GM18505 (cell line): ENCODE data around the gene RPL28.

Source experiments
- ATAC-seq: cut with Tn5 transposase; IDR thresholded peaks from one replicate; pipeline ENCODE4 v1.9.1; 2021; ENCODE audit not compliant: unreplicated experiment
- POLR2A ChIP-seq: IDR thresholded peaks from 4 replicates; pipeline ENCODE4 v1.6.1; 2011; ENCODE audit warnings: borderline replicate concordance; ENCODE audit not compliant: insufficient read depth, insufficient read length; ENCODE audit errors: extremely low read depth

Gene RPL28

DNA sequence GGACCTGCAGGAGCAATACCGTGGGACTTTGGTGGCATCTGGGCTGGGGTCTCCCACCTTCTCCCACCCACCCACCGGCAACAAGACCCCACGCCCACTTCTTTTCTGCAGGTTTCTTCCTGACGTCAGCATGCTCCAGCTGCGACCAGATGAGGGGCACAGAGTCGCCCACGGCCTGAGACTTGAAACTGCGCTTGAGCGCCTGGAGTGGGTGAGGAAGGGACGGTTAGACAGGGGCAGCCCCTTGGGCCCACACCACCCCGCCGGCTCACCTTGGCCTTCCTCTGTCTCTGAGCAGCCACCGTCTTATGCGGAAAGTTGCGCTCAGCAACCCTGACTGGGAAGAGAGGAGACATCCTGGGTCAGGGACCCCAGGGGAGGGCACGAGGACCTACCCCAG lies 24.8 kb upstream of the RPL28 start:
- no peak for TF ChIP-seq POLR2A
- no peak for ATAC-seq

DNA sequence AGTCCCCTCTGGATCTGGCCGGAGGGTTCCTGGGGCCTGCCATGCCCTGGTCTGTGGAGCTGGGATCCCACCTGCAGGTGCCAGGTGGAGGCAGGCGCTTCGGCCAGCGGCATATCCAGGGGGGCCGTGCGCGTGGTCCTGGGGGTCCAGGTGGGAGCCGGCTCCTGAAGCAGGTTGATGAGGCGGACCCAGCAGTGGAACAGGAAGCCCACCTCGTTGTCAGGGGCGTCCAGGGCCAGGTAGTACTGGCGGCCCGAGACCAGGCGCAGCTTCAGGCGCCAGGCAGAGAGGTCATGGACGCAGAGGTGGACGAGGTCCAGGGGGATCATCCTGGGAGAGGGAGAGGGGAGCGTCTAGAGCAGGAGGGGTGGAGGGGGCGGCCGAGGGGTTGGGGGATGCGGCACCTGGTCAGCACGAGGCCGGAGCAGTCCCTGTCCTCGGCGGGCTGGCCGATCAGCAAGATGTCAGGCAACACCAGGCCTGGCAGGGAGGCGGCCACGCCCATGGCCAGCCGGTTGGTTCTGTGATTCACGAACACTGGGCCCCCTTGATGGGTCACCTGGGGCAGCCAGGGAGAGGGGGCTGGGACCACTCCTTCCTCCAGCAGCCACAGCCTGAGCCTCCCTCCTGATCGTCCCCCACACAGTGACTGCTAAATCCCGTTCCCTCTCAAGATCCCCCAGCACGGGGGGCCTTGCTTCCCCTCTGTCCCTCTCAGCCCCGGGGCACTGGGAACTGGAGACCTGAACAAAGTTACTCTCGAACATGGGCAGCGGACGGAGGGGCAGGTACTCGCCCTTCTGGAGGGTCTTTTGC lies 23.4 kb upstream of the RPL28 start:
- no peak for TF ChIP-seq POLR2A
- no peak for ATAC-seq

DNA sequence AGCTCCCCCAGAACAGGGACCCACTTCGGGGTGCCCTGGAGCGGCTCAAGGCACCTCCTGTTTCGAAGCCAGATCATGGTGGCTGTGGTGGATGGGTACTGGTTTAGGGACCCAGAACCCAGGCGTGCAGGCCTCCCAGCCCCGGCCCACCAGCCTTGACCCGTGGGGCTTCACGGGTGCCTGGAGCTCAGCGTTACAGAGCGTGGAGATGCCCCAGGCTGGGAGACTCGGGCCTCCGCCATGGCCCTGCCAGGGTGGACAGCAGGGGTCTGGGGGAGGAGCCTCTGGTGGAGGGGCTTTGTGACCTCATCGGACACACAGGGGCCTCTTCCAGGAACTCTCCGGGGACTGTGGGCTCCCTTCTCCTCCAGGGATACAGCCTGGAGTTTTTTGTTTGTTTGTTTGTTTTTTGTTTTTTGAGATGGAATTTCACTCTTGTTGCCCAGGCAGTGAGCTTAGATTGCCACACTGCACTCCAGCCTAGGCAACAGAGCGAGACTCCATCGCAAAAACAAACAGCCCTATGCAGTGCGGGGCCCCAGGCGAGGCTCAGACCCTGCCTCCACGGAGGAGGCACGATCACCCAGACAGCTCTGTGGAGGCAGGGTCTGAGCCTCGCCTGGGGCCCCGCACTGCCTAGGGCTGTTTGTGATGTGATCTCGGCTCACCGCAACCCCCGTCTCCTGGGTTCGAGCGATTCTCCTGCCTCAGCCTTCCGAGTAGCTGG lies 22.6 kb upstream of the RPL28 start, which contains the start of gene GARIN5B:
TSS of gene GARIN5B (minus strand) at position 271 of the 727 bp plus-strand sequence. CDS start at position 77, 194 bp downstream.
- no peak for TF ChIP-seq POLR2A
- ATAC-seq = no peak

DNA sequence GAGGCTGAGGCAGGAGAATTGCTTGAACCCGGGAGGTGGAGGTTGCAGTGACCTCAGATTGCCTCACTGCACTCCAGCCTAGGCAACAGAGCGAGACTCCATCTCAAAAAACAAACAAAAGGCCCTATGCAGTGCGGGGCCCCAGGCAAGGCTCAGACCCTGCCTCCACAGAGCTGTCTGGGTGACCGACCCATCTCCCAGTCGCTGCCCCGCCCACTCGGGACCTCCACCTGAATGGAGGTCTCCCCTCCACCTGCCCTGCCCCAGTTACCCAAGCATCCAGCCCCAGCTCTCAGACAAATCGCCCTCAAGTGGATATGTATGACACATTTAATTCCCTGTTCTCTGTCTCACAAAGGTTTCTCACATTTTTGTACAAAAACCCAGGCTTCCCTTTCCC lies 20.5 kb upstream of the RPL28 start:
- ATAC-seq = no peak
- TF ChIP-seq POLR2A = no peak

DNA sequence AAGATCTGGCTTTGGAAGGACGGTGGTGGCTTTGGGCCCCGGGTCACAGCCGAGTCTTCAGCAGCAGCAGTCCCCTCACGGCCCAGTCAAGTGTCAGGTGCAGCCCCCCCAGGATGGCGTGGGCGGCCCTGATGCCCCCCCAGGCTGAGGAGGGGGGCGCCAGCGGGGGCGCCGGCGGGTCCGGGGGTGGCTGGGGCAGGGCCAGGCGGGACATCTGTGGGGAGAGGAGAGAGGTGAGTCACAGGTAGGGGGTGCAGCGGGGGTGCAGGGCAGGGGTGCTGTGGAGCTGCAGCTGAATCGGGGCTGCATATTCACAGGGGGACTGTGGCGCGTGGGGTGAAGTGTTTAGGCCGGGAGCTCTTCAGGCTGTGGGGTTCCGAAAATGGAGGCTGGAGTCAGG lies 19.8 kb upstream of the RPL28 start:
- no peak for ATAC-seq
- TF ChIP-seq POLR2A = no peak

DNA sequence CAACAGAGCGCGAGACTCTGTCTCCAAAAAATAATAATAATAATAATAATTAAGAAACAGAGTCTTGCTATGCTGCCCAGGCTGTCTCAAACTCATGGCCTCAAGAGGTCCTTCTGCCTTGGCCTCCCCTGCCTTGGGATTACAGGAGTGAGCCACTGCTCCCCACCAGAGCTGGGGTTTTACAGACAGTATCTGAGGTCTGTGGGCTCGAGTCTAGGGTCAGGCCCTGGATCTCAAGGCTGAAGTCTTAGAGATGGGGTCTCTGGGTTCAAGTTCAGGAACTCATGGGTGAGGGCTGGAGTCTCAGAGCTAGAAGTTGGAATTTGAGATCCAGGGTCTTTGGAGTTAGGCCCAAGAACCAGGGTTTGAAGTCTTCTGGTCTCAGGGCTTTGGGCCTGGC lies 18.9 kb upstream of the RPL28 start:
- no peak for ATAC-seq
- TF ChIP-seq POLR2A = no peak

DNA sequence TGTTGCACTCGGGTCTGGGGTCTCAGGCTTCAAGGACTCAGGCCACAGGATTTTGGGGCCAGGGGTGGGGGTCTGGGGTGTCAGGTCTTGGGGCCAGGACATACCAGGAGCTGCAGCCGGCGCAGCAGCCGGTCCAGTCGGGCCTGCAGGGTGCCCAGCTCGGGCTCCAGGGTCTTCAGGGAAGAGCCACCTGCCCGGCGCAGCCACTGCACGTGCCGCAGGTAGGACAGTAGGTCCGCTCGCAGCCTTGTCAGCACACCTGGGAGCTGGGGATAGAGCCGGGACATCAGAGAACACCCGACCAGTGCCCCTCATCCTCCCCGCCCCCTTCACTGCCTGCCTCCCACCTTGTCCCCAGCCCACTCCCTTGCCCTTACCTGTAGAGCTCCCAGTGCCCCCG lies 17.6 kb upstream of the RPL28 start:
- no peak for ATAC-seq
- TF ChIP-seq POLR2A = no peak

DNA sequence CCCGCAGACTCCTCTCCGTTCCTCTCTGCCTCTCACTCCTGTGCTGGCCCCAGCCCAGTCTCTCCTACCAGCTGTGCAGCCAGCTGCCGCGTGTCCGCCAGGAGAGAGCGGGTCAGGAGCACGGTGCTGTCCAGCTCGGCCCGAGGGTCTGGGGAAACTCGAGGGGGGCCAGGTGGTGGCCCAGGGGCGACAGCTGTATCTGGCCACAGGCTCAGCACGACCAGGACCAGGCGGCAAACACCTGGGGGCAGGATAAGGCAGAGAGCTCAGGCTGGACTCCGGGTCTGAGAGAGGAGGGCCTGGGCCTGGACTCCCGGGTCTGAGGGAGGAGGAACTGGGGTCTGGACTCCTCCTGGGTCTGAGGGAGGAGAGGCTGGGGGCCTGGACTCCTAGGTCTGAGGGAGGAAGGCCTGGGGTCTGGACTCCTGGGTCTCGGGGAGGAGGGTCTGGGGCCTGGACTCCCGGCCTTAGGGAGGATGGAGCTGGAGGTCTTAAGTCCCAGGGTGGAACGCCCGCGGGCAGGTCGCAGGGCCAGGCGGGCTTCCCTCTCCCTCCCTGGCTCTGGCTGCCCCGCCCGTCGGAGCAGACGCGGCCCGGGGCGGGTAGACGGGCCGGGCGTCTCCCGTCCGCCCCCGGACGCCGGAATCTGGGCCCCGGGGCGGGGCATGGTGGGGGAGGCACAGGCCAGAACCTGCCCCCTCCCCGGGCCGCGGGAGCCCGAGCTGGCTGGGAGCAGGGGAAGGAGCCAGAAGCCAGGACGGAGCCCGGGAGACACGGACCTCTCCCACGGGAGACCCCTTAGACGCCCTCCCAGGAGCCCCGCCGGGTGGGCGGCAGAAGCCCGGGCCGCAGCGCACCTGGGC lies 16.8 kb upstream of the RPL28 start:
- no peak for TF ChIP-seq POLR2A
- no peak for ATAC-seq

DNA sequence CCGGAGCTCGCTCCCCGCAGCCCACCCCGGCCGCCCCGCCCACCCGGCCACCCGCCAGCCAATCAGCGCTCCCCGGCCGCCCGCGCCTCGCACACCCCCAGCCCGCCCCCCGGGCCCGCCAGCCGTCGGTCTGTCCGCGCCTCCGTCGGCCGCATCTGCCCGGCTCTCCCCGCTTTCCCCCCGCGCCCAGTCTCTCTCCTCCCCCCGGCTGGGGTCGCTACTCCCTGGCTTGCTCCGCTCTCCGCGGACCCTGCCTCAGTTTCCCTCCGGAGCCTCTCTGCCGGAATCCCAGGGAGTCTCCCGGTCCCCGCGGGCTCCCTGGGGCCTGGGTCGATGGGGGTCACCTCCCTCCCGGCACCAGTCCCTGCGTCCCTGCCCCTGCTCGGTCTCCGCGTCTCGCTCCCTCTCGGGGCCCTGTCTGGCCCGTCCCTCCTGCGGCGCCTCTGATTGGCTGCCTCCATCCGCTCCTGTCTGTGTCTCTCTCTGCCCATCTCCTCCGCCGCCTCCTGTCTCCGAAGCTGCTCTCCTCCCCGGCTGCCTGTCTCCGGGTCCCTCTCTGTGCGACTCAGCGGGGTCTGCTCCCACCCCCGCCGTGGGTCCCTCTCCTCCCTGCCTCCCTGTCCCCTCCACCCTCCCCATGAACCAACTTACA lies 16.0 kb upstream of the RPL28 start:
- no peak for TF ChIP-seq POLR2A
- no peak for ATAC-seq

DNA sequence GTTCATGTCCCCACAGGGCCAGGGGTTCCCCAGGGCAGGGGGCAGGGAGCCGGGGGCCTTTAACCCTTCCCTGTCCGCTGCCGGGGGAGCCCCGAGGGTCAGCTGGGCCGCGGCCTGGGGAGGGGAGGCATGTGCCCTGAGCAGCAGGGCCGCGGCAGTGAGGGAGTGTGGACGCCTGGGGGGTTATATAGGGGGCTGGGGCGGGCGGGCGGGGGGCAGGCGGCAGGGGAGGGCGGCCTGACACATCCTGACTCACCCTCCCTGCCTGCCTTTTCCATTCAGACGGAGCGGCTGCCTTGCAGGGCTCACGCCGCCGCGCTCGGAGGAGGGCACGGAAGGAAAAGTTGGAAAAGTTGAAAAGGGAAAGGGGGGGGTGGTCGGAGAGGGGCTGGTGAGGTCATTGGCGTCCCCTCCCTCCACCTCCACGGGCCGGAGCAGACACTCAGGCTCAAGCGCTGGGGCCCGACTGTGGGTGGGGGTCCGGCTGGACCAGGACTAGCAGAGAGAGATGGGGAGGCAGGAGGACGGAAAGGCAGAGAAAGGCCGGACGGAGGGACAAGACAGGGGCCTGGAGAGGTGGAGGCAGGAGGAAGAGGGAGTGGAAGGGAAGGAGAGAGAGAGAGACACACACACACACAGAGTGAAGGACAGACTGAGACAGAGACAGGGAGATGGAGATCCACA lies 15.3 kb upstream of the RPL28 start, which contains the start of gene IL11:
TSS of gene IL11 (minus strand) at position 159 of the 684 bp plus-strand sequence. CDS start at position 6, 153 bp downstream.
- TF ChIP-seq POLR2A = no peak
- no peak for ATAC-seq

DNA sequence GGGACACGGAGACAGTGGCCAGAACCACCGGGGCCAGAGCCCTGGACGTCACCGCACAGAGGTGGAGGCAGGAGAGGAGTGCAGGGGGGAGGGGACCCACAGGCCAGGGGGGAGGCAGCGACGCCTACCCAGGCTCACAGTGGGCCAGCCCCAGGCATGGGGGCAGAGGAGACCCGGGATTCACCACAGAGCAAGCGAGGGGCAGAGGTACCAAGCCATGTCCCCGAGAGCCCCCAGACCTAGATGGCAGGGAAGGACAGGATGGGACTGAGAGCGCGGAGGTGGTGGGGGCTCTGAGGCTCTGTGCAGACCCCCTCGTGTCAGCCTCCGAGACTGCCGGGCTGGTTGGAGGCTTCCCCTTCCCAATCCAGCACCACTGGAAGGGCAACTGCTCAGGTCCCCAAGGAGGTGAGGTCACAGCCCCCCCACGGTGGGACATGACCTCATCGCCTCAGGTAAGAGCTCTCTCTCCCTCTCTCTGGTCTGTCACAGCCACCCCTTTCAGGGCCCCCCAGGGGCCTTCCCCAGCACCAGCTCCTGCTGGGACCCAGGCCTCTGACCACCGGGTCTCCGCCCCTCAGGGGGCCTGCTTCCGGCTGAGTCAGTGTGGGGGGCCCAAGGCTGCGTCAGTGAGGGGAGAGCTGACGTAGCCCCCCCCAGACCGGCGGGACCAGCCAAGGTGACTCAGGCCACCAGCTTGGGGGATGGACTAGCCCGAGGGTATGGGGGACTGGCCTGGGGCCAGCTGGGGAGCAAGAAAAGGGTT lies 13.2 kb upstream of the RPL28 start:
- TF ChIP-seq POLR2A = no peak
- no peak for ATAC-seq
